ENCODE measurements around the gene CHST5. TPM values are rescaled to one million over a fixed set of nuclear protein-coding genes. Genes with fewer than 3 reads are reported as not detected.
A peak's percentile ranks its signal among the peaks of the same experiment; 100 is the strongest.

CHST5 gene
- polyA plus RNA-seq, 3 donors = not detected

- Histone ChIP-seq H3K4me3 (replicated peaks in 1 of 3; ENCODE audit: low read depth in 2 of 3, low read length in 3 of 3) (no peak overlapping the region), H3K27ac (ENCODE audit: low read depth in 1 of 2, low read length in 2 of 2) (no peak overlapping the region), H3K27me3 (ENCODE audit: control insufficient read depth in 2 of 2, insufficient read depth in 2 of 2, low read length in 2 of 2) (no peaks in the 10 kb centered on the region), H3K9ac (ENCODE audit: insufficient read depth, low read length, poor library complexity, severe bottlenecking) (no peak overlapping the region), H3K4me1 (ENCODE audit: control insufficient read depth in 1 of 2, insufficient read depth in 2 of 2, low read length in 2 of 2) (no peaks in the 10 kb centered on the region), H3K4me2 (replicated peaks; ENCODE audit: extremely low read depth, low read length, poor library complexity, severe bottlenecking) (no peak overlapping the region), H2AFZ (ENCODE audit: insufficient read depth, low read depth, low read length, poor library complexity, severe bottlenecking) (no peak overlapping the region), H3K79me2 (ENCODE audit: insufficient read depth, low read length) (no peaks in the 10 kb centered on the region), H3K36me3 (replicated peaks in 1 of 2; ENCODE audit: control insufficient read depth in 1 of 2, insufficient read depth in 2 of 2, low read length in 2 of 2) (peaks cover 49 to 67% of the 10 kb centered on the region in 2 donors), H4K20me1 (ENCODE audit: insufficient read depth, low read length) (peaks cover 24% of the 10 kb centered on the region), H3K9me3 (replicated peaks in 1 of 2; ENCODE audit: control insufficient read depth in 1 of 2, insufficient read depth in 1 of 2, low read length in 2 of 2) (no peaks in the 10 kb centered on the region)
- no peak for TF ChIP-seq CTCF (IDR thresholded peaks at IDR 0.05)
- 20% methylated on average over 5 of the region's 7 CpGs for WGBS (ENCODE audit: insufficient coverage)
- no peaks in the 10 kb centered on the region for H3K9me3 Mint-ChIP-seq
- peak overlapping the region in 1 of 7 donors; percentile 9 for H3K27ac Mint-ChIP-seq
- H3K36me3 Mint-ChIP-seq = peaks cover 49 to 62% of the 10 kb centered on the region in 2 donors
- DNase-seq = no peak
- H3K4me1 Mint-ChIP-seq = peaks cover 5% of the 10 kb centered on the region
- intact Hi-C loops (cut with micrococcal nuclease) = no loop called here
- no peak overlapping the region for H3K4me3 Mint-ChIP-seq
- no peaks in the 10 kb centered on the region for H3K27me3 Mint-ChIP-seq (ENCODE audit: low read depth in 3 of 3)
These were observed 43.5 kb upstream of the CHST5 start for GRCh38 chr16:75579281-75579834.

- no peak overlapping the region for H3K9ac ChIP-seq (ENCODE audit: insufficient read depth, low read length, poor library complexity, severe bottlenecking)
- Mint-ChIP-seq H3K27me3 (ENCODE audit: low read depth in 3 of 3) (no peaks in the 10 kb centered on the region), H3K4me3 (no peak overlapping the region), H3K4me1 (peaks cover 3% of the 10 kb centered on the region), H3K27ac (peak overlapping the region in 1 of 7 donors; percentile 41), H3K36me3 (peaks cover 54 to 66% of the 10 kb centered on the region in 2 donors), H3K9me3 (no peaks in the 10 kb centered on the region)
- H4K20me1 ChIP-seq (ENCODE audit: insufficient read depth, low read length) = peaks cover 30% of the 10 kb centered on the region
- no peak overlapping the region for H3K27ac ChIP-seq (ENCODE audit: low read depth in 1 of 2, low read length in 2 of 2)
- no peak overlapping the region for H2AFZ ChIP-seq (ENCODE audit: insufficient read depth, low read depth, low read length, poor library complexity, severe bottlenecking)
- H3K79me2 ChIP-seq (ENCODE audit: insufficient read depth, low read length) = peaks cover 3% of the 10 kb centered on the region
- WGBS (ENCODE audit: insufficient coverage) = no CpG with 5 or more reads among the region's 2 CpGs
- no peak overlapping the region for H3K4me2 ChIP-seq (replicated peaks; ENCODE audit: extremely low read depth, low read length, poor library complexity, severe bottlenecking)
- no peaks in the 10 kb centered on the region for H3K27me3 ChIP-seq (ENCODE audit: control insufficient read depth in 2 of 2, insufficient read depth in 2 of 2, low read length in 2 of 2)
- H3K9me3 ChIP-seq (replicated peaks in 1 of 2; ENCODE audit: control insufficient read depth in 1 of 2, insufficient read depth in 1 of 2, low read length in 2 of 2) = no peaks in the 10 kb centered on the region
- intact Hi-C loops (cut with micrococcal nuclease) = no loop called here
- no peak for DNase-seq
- TF ChIP-seq CTCF (IDR thresholded peaks at IDR 0.05) = no peak
- H3K36me3 ChIP-seq (replicated peaks in 1 of 2; ENCODE audit: control insufficient read depth in 1 of 2, insufficient read depth in 2 of 2, low read length in 2 of 2) = peaks cover 56 to 73% of the 10 kb centered on the region in 2 donors
- no peaks in the 10 kb centered on the region for H3K4me1 ChIP-seq (ENCODE audit: control insufficient read depth in 1 of 2, insufficient read depth in 2 of 2, low read length in 2 of 2)
- H3K4me3 ChIP-seq (replicated peaks in 1 of 3; ENCODE audit: low read depth in 2 of 3, low read length in 3 of 3) = no peak overlapping the region
These were observed 42.8 kb upstream of the CHST5 start for GRCh38 chr16:75578725-75579124.

Data from CD14-positive monocyte (primary cell).